ENCODE data around the gene TALDO1.

TALDO1 gene

DNA sequence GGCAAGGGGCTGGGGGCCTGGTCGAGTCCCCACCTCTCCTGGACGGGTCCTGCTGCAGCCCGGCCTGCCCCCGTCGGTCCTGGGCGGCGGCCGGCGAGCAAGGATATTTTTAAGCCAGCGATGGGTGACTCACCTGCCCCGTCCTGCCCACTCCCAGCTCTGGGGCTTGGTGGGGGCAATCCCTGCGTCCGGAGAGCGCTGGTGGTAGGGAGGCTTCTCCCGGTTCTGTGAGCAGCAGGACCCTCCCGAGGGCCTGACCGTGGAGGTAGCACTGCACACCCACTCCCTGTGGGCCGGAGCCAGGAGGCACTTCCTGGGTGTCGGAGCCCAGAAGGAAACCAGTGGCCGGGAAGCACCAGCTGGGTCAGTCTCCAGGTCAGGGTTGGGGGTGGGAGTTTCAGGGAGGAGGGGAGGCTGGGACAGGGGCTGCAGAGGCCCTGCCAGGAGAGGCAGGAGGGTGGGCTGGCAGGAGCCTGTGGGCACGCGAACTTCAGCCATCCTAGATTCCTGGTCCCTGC is 40.8 kb upstream of the TALDO1 start:
- H3K4me1 ChIP-seq (ENCODE audit: insufficient read depth, low read length): peaks cover 38% of the 10 kb centered on the region; the same call in 1 of the 2 replicates
- H3K9ac ChIP-seq (ENCODE audit: low read depth, low read length): peak overlapping the region; percentile 84

DNA sequence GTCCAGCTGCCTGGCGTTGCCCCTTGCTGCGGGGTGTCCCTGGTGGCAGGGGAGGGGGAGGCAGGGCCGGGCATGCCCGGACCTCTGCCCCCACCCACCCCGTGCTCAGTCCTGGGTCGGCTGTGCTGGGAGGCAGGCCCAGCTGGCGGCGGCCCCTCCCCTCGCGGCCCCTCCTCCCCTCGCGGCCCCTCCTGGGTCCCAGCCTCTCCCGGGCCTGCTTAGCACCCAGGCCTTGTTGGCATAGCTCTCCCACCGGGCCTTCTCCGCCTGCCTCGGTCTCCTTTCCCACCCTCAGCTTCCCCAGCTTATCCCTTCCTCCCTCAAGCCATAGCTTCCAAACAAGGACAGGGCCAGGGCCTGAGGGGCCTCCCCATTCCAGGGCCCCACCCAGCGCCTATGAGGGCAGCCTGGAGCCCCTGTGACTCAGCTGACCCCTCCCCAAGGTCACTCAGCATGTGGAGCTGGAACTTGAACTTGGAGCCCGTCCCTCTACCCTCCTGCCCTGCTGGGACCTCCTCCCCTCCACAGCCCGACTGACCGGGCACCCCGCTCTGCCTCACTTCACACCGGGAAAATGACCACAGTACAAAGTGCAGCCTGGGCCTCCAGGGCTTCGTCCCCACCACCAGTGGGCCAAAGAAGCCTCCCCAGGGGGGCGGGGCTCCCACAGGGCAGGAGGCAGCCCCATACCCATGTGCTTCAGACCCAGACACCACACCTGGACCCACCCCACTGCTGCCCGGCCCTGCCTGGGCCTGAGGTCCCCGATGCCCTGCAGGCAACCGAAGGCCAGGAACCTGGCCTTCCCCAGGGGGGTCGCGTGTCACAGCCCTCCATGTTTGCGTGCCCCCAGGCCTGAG is 40.1 kb upstream of the TALDO1 start:
- H3K9me3 ChIP-seq (ENCODE audit: control insufficient read depth, insufficient read depth, low read length): no peaks in the 10 kb centered on the region
- H3K4me1 ChIP-seq (ENCODE audit: insufficient read depth, low read length): peaks cover 38% of the 10 kb centered on the region; the same call in 1 of the 2 replicates
- H3K36me3 ChIP-seq (ENCODE audit: insufficient read depth, low read length): no peaks in the 10 kb centered on the region; the same call in 1 of the 2 replicates
- peak overlapping the region; percentile 84 for H3K9ac ChIP-seq (ENCODE audit: low read depth, low read length)

More for the DNA sequence above, 40.8 kb upstream of the TALDO1 start:
- H3K36me3 ChIP-seq (ENCODE audit: insufficient read depth, low read length): no peaks in the 10 kb centered on the region; the same call in 1 of the 2 replicates
- no peaks in the 10 kb centered on the region for H3K9me3 ChIP-seq (ENCODE audit: control insufficient read depth, insufficient read depth, low read length)

DNA sequence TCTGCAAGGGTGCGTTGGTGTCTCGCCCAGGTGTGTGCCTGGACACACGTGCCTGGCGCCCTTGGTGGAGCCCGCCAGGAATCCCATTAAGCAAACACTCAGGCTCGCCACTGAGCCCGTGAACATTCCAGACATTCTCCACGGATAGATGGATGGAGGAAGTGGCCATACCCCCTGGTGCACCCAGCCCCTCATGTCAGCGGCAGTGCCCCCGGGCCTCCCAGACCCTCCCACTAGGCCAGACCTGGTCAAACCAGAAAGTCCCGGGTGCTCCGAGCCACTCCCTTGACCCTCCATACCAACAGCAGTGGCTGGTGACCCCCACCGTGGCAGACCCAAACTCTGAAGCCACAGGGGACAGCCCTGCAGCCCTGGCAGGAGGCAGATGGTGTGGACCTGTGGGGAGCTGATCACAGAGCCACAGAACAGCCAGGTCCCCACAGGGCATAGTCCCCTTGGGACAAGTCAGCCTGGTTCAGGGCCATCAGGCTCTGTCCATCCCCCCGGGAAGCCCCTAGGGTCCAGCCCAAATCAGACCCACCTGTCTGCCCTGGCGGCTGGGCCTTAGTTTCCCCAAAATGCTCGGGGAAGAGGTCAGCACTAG is 39.3 kb upstream of the TALDO1 start:
- Histone ChIP-seq H3K36me3 (ENCODE audit: insufficient read depth, low read length) (no peaks in the 10 kb centered on the region; the same call in 1 of the 2 replicates), H3K9ac (ENCODE audit: low read depth, low read length) (no peak overlapping the region), H3K4me1 (ENCODE audit: insufficient read depth, low read length) (peaks cover 38% of the 10 kb centered on the region; the same call in 1 of the 2 replicates), H3K9me3 (ENCODE audit: control insufficient read depth, insufficient read depth, low read length) (no peaks in the 10 kb centered on the region)

DNA sequence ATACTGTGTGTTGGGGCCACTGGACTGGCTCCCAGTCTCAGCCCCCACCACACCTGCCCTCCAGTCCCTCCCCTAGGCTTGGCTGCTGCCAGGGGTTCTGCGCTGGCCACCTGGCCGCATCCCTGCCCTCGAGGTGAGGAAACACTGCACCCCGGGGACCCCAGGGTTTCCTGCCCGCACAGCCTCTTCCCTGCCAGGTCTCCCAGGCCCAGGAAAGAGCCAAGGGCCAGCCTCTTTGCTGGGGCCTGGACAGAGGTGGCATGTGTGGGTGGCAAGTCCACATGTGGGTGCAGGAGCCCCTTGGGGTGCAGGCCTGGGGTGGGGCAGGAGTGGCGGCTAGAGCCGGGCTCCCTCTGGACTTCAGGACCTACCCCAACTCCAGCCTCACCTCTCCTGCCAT is 38.8 kb upstream of the TALDO1 start:
- no peak overlapping the region for H3K9ac ChIP-seq (ENCODE audit: low read depth, low read length)

DNA sequence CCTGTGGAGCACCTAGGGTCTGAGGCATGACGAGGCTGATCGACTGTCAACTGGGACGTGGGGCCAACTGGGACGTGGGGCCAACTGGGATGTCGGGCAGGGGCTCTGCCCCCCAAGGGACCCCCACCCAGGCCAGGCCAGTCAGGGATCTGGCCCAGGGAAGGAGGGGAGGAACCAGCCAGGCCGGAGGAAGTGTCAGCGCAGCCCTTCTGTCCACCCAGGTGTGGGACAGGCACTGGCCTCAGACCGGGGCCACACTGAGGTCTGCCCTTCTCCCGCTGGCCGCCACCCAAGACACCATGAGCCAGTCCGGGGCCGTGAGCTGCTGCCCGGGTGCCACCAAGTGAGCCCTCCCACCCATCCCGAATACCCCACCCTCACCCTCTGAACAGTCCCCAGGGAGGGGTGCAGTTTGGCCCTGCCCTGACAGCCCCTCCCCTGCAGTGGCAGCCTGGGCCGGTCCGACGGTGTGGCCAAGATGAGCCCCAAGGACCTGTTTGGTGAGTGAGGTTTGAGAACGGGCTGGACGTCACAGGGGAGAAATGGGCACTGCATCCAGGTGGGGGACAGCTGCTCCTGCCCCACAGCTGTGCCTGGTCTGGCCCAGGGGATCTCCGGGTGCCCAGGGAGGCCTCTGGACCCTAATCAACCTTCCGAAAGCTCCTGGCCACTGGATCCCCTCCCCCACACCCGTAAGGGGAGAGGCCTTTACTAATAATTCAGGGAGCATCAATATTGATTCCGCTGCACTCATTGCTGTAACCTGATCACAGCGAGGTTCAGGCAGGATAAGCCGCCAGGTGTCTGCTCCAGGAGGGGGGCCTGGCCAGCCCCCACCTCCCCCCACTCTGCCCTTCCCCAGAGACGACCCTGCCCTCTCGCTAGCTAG is 37.9 kb upstream of the TALDO1 start:
- peaks cover 38% of the 10 kb centered on the region; the same call in 1 of the 2 replicates for H3K4me1 ChIP-seq (ENCODE audit: insufficient read depth, low read length)
- no peaks in the 10 kb centered on the region; the same call in 1 of the 2 replicates for H3K36me3 ChIP-seq (ENCODE audit: insufficient read depth, low read length)
- no peak overlapping the region for H3K9ac ChIP-seq (ENCODE audit: low read depth, low read length)
- H3K9me3 ChIP-seq (ENCODE audit: control insufficient read depth, insufficient read depth, low read length): no peaks in the 10 kb centered on the region

More for the DNA sequence above, 38.8 kb upstream of the TALDO1 start:
- Histone ChIP-seq H3K9me3 (ENCODE audit: control insufficient read depth, insufficient read depth, low read length) (no peaks in the 10 kb centered on the region), H3K4me1 (ENCODE audit: insufficient read depth, low read length) (peaks cover 38% of the 10 kb centered on the region; the same call in 1 of the 2 replicates), H3K36me3 (ENCODE audit: insufficient read depth, low read length) (no peaks in the 10 kb centered on the region; the same call in 1 of the 2 replicates)

DNA sequence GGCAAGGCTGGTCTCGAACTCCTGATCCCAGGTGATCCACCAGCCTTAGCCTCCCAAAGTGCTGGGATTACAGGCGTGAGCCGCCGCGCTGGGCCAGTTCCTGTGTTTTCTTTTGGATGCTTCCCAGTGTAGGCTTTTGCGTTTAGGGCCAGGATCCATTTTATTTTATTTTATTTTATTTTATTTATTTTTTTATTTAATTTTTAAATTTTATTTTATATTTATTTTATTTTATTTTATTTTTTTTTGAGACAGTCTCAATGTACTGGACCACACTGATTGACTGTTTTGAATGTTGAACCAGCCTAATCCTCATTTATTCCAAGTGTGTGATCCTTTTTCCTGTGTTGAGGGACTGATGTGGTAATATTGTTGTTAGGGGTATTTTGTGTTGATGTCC is 32.8 kb upstream of the TALDO1 start:
- Histone ChIP-seq H3K9me3 (ENCODE audit: control insufficient read depth, insufficient read depth, low read length) (no peaks in the 10 kb centered on the region), H3K36me3 (ENCODE audit: insufficient read depth, low read length) (no peaks in the 10 kb centered on the region; the same call in 1 of the 2 replicates), H3K9ac (ENCODE audit: low read depth, low read length) (no peak overlapping the region), H3K4me1 (ENCODE audit: insufficient read depth, low read length) (peaks cover 10% of the 10 kb centered on the region; the same call in 1 of the 2 replicates)

DNA sequence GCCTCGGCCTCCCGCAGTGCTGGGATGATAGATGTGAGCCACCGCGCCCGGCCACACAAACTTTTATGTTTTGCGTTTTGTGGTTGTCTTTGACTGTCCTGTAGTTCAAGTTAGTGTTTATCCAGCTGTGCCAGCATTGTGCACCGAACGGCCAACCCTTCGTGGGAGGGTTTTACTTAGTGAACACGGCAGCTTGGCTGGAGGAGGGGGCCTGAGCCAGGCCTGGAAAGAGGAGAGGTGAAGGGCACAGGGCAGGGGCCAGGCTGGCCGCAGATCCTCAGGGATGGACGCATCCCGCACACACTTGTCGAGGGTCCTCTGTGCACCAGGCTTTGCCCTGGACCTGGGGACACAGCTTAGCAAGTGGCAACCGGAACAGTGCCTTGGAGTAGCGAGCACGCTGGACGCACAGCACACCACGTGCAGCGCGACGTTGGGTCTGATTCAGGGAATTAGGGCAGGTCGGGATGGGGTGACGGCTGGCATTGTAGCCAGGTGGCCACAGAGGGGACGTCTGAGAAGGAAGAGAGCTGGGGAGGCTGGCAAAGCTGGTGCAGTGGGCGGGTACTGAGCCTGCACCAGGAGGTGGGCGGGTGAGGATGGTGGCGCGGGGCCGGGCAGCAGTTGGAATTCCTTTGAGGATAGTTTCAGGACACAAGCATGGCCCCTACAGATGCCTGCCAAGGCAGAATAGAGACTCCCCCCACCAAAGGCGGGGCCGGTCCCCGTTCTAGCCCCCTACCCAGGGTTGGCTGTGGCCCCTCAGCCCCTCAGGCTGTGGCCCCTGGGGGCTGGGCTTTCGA is 27.8 kb upstream of the TALDO1 start:
- no peaks in the 10 kb centered on the region for H3K9me3 ChIP-seq (ENCODE audit: control insufficient read depth, insufficient read depth, low read length)
- H3K9ac ChIP-seq (ENCODE audit: low read depth, low read length): no peak overlapping the region
- H3K36me3 ChIP-seq (ENCODE audit: insufficient read depth, low read length): no peaks in the 10 kb centered on the region
- H3K4me1 ChIP-seq (ENCODE audit: insufficient read depth, low read length): no peaks in the 10 kb centered on the region; the same call in 1 of the 2 replicates

DNA sequence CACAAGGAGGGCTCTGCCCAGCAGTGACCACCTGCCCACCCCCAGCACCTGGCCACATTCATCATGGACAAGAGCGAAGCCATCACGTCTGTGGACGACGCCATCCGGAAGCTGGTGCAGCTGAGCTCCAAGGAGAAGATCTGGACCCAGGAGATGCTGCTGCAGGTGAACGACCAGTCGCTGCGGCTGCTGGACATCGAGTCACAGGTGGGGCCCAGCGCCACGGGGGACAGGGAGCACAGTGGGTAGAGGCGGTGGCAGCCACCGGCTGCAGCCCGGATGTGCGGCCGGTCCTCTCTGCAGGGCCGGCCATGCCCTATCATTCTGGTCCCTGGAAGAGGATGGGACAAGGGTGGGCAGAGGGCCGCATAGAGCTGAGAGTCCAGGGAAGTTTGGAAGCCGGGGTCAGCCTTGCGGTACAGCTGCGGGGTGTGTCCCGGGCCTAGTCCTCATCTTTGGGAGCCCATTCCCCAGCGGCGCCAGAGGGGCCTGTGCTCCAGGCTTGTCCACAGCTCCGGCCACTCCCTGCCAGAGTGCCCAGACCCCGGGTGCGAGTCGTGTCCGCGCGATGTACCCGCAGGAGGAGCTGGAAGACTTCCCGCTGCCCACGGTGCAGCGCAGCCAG is 27.1 kb upstream of the TALDO1 start:
- Histone ChIP-seq H3K36me3 (ENCODE audit: insufficient read depth, low read length) (no peaks in the 10 kb centered on the region), H3K9me3 (ENCODE audit: control insufficient read depth, insufficient read depth, low read length) (no peaks in the 10 kb centered on the region), H3K4me1 (ENCODE audit: insufficient read depth, low read length) (no peaks in the 10 kb centered on the region; the same call in 1 of the 2 replicates), H3K9ac (ENCODE audit: low read depth, low read length) (peak overlapping the region; percentile 40; the same call in 1 of the 2 replicates)

DNA sequence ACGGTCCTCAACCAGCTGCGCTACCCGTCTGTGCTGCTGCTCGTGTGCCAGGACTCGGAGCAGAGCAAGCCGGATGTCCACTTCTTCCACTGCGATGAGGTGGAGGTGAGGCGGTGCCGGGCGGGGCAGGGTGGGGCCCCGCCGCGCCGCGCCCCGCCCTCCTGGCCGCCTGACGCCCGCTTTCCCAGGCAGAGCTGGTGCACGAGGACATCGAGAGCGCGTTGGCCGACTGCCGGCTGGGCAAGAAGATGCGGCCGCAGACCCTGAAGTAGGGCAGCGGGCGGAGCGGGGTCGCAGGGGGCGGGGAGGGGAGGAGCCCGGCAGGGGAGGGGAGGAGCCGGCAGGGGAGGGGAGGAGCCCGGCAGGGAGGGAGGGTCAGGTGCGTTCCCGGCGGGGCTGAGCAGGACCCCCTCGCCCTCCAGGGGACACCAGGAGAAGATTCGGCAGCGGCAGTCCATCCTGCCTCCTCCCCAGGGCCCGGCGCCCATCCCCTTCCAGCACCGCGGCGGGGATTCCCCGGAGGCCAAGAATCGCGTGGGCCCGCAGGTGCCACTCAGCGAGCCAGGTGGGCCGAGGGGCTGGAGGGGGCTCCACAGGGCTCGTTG is 26.5 kb upstream of the TALDO1 start:
- peak overlapping the region; percentile 40; the same call in 1 of the 2 replicates for H3K9ac ChIP-seq (ENCODE audit: low read depth, low read length)
- H3K9me3 ChIP-seq (ENCODE audit: control insufficient read depth, insufficient read depth, low read length): no peaks in the 10 kb centered on the region
- H3K36me3 ChIP-seq (ENCODE audit: insufficient read depth, low read length): no peaks in the 10 kb centered on the region
- no peaks in the 10 kb centered on the region; the same call in 1 of the 2 replicates for H3K4me1 ChIP-seq (ENCODE audit: insufficient read depth, low read length)

DNA sequence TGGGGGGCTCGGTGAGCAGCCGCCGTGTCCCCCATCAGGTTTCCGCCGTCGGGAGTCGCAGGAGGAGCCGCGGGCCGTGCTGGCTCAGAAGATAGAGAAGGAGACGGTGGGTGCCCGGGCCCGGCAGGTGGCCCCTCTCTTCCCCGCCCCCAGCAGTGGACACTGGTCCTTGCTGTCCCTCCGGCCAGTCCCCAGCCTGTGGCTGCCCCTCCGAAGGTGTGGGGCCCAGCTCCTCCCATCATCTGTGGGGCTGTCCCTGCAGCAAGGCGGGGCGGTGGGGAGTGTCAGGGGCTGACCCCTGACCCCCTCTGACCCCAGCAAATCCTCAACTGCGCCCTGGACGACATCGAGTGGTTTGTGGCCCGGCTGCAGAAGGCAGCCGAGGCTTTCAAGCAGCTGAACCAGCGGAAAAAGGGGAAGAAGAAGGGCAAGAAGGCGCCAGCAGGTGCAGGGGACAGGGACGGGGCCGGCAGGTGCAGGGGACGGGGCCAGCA is 26.0 kb upstream of the TALDO1 start:
- Histone ChIP-seq H3K36me3 (ENCODE audit: insufficient read depth, low read length) (no peaks in the 10 kb centered on the region), H3K9me3 (ENCODE audit: control insufficient read depth, insufficient read depth, low read length) (no peaks in the 10 kb centered on the region), H3K9ac (ENCODE audit: low read depth, low read length) (no peak overlapping the region), H3K4me1 (ENCODE audit: insufficient read depth, low read length) (no peaks in the 10 kb centered on the region; the same call in 1 of the 2 replicates)

DNA sequence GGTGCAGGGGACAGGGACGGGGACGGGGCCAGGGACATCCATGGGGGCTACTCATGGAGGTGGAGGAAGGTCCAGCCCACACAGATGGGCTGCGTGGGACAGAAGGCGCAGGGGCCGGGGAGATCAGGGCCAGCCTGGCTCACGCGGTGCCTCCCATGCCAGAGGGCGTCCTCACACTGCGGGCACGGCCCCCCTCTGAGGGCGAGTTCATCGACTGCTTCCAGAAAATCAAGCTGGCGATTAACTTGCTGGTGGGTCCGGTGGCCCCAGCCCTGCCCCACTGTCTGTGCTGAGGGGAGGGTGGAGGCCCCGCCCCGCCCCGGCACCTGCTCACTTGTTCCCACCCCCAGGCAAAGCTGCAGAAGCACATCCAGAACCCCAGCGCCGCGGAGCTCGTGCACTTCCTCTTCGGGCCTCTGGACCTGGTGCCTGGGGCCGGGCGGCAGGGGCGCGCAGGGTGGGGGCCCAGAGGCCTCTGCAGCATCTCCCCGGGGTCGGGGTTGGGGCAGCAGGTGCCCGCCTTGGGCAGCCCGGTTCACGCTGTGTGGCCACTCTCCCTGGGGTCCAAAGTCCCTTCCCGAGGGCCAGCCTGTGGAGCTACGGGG is 25.4 kb upstream of the TALDO1 start:
- H3K36me3 ChIP-seq (ENCODE audit: insufficient read depth, low read length): no peaks in the 10 kb centered on the region
- H3K9ac ChIP-seq (ENCODE audit: low read depth, low read length): no peak overlapping the region
- H3K9me3 ChIP-seq (ENCODE audit: control insufficient read depth, insufficient read depth, low read length): no peaks in the 10 kb centered on the region
- peaks cover 2% of the 10 kb centered on the region; the same call in 1 of the 2 replicates for H3K4me1 ChIP-seq (ENCODE audit: insufficient read depth, low read length)

DNA sequence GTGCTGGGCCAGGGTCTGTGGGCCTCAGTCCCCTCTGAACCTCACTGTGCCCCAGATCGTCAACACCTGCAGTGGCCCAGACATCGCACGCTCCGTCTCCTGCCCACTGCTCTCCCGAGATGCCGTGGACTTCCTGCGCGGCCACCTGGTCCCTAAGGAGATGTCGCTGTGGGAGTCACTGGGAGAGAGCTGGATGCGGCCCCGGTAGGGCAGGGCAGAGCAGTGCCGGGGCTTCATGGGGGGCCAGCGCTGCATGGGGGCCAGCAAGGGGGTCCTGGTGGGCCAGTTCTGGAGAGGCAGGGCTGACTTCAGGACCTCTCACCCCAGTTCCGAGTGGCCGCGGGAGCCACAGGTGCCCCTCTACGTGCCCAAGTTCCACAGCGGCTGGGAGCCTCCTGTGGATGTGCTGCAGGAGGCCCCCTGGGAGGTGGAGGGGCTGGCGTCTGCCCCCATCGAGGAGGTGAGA is 24.9 kb upstream of the TALDO1 start:
- Histone ChIP-seq H3K9ac (ENCODE audit: low read depth, low read length) (no peak overlapping the region), H3K4me1 (ENCODE audit: insufficient read depth, low read length) (peaks cover 6% of the 10 kb centered on the region; the same call in 1 of the 2 replicates)

More for the DNA sequence above, 24.9 kb upstream of the TALDO1 start:
- Histone ChIP-seq H3K9me3 (ENCODE audit: control insufficient read depth, insufficient read depth, low read length) (no peaks in the 10 kb centered on the region), H3K36me3 (ENCODE audit: insufficient read depth, low read length) (no peaks in the 10 kb centered on the region)

All from ES-I3 (cell line).